GM18868 (cell line): ENCODE data around the gene MYMX.
"Not testable (repeated sequence)": the region's sequence is repeated elsewhere in the genome, so short reads cannot be mapped to it uniquely, and the experiment has no call there.

ENCODE experiments used
- ATAC-seq: cut with Tn5 transposase; IDR thresholded peaks from one replicate; pipeline ENCODE4 v1.9.1; 2021; ENCODE audit warnings: mild to moderate bottlenecking, moderate library complexity; ENCODE audit not compliant: unreplicated experiment

Gene MYMX

GRCh38 chr6:44185953-44186634, 30.6 kb upstream of the MYMX start:
- ATAC-seq, result no peak

- ATAC-seq, result no peak
These were observed 30.1 kb upstream of the MYMX start for GRCh38 chr6:44186635-44187025.

- no peak for ATAC-seq
These were observed 27.9 kb upstream of the MYMX start for GRCh38 chr6:44188819-44189218.

- ATAC-seq, result no peak
These were observed 27.5 kb upstream of the MYMX start for GRCh38 chr6:44189257-44189656.

- peak; percentile 66 for ATAC-seq
These were observed 26.0 kb upstream of the MYMX start for GRCh38 chr6:44190715-44191114.

GRCh38 chr6:44192428-44193041, 24.2 kb upstream of the MYMX start:
- no peak for ATAC-seq

- no peak for ATAC-seq
These were observed 23.3 kb upstream of the MYMX start for GRCh38 chr6:44193307-44193910.

- no peak for ATAC-seq
These were observed 22.4 kb upstream of the MYMX start for GRCh38 chr6:44194326-44194725.

GRCh38 chr6:44196351-44196750, 20.4 kb upstream of the MYMX start:
- ATAC-seq, result not testable (repeated sequence)

- ATAC-seq, result no peak
These were observed 18.0 kb upstream of the MYMX start for GRCh38 chr6:44198684-44199083.

- no peak for ATAC-seq
These were observed 16.8 kb upstream of the MYMX start for GRCh38 chr6:44199883-44200282.

- ATAC-seq, result no peak
These were observed 15.5 kb upstream of the MYMX start for GRCh38 chr6:44201200-44201599.

GRCh38 chr6:44201638-44202303, 15.0 kb upstream of the MYMX start:
- no peak for ATAC-seq

- ATAC-seq, result no peak
These were observed 14.3 kb upstream of the MYMX start for GRCh38 chr6:44202332-44202971.

- ATAC-seq, result no peak
These were observed 13.6 kb upstream of the MYMX start for GRCh38 chr6:44202972-44203750.

GRCh38 chr6:44203955-44204354, 12.8 kb upstream of the MYMX start:
- no peak for ATAC-seq

- no peak for ATAC-seq
These were observed 8.8 kb upstream of the MYMX start for GRCh38 chr6:44207966-44208365.

GRCh38 chr6:44211284-44211683, 5.4 kb upstream of the MYMX start:
- ATAC-seq, result no peak

GRCh38 chr6:44214307-44214706, 2.4 kb upstream of the MYMX start:
- ATAC-seq, result no peak

GRCh38 chr6:44217332-44218143, 812 bp downstream of the MYMX start:
- ATAC-seq, result no peak
